ENCODE results near the gene DAPK2. TPM values are rescaled to one million over a fixed set of nuclear protein-coding genes. Genes with fewer than 3 reads are reported as not detected.

The DAPK2 gene
- total and polyA plus RNA-seq, 2 of the 13 experiments (the other 11 are each of a cell fraction or from before 2014, with no cell fraction given) = 0.33 to 0.63 TPM

- no peak for FAIRE-seq
- H3K9ac ChIP-seq (ENCODE audit: insufficient read depth, low read depth, low read length) = no peak overlapping the region
- ChIA-PET CTCF (ENCODE audit: low intra/inter-chr PET ratio, low total read pairs) (no interaction called here), POLR2A (no interaction called here)
- no peak overlapping the region for H3K4me3 ChIP-seq (replicated peaks in 1 of 3; ENCODE audit: insufficient read depth in 1 of 3, low read depth in 2 of 3, low read length in 3 of 3)
- no TSS peak for BruUV-seq (replicated peaks)
- H3K36me3 ChIP-seq (replicated peaks in 1 of 2; ENCODE audit: control insufficient read depth in 1 of 2, insufficient read depth in 2 of 2, low read length in 2 of 2) = no peaks in the 10 kb centered on the region
- in situ Hi-C loops (cut with HindIII; ENCODE audit: extremely low pct_ligation_motif_present, low pct_unique_long_range_greater_than_20kb) (no loop called here), intact Hi-C loops (cut with micrococcal nuclease; ENCODE audit: unreplicated experiment) (no loop called here)
- no peak for DNase-seq (ENCODE audit: low spot score)
- ATAC-seq = peak; percentile 68; the same call in 2 of the 3 replicates
- no peaks in the 10 kb centered on the region for H4K20me1 ChIP-seq (ENCODE audit: insufficient read depth, low read length)
- peak overlapping the region; percentile 5; the same call in 1 of the 2 replicates for H3K4me2 ChIP-seq (ENCODE audit: low read depth, low read length)
- H3K27ac ChIP-seq (ENCODE audit: extremely low read length, insufficient read depth, low read length) = no peak overlapping the region
- H3K9me3 ChIP-seq (ENCODE audit: low read length) = no peaks in the 10 kb centered on the region
- H2AFZ ChIP-seq (ENCODE audit: low read length) = no peak overlapping the region
- no peaks in the 10 kb centered on the region for H3K79me2 ChIP-seq (ENCODE audit: insufficient read depth, low read length)
- 0% methylated on average over 2 of the region's 4 CpGs for WGBS (ENCODE audit: low lambda C conversion rate)
- H3K4me1 ChIP-seq (ENCODE audit: insufficient read depth, low read length) = peaks cover 12% of the 10 kb centered on the region
- no peaks in the 10 kb centered on the region; a peak in 1 of 5 replicates for H3K27me3 ChIP-seq (ENCODE audit: control insufficient read depth in 1 of 2, insufficient read depth in 2 of 2, low read length in 2 of 2)
- no peak for TF ChIP-seq ZNF563 (CRISPR knock-in tag; IDR thresholded peaks at IDR 0.05)
- TF ChIP-seq SRSF9 (IDR thresholded peaks at IDR 0.05; ENCODE audit: borderline replicate concordance, insufficient read depth, low read depth, low read length, poor library complexity, severe bottlenecking) = no peak
- TF ChIP-seq YY1 (IDR thresholded peaks at IDR 0.05; ENCODE audit: insufficient read depth, insufficient replicate concordance, low read depth, low read length) = no peak
- peak; percentile 60; the same call in 1 of the 2 replicates for TF ChIP-seq ZNF263 (CRISPR knock-in tag; IDR thresholded peaks at IDR 0.05)
- TF ChIP-seq IRF1 (CRISPR knock-in tag; IDR thresholded peaks at IDR 0.05; ENCODE audit: low read depth) = no peak
- TF ChIP-seq ZNF609 (CRISPR knock-in tag; IDR thresholded peaks at IDR 0.05; ENCODE audit: borderline replicate concordance) = no peak
- no peak for TF ChIP-seq SP2 (CRISPR knock-in tag; IDR thresholded peaks at IDR 0.05)
- peak; percentile 18; the same call in 1 of the 2 replicates for TF ChIP-seq ZNF687 (CRISPR knock-in tag; IDR thresholded peaks at IDR 0.05)
- TF ChIP-seq ZNF619 (CRISPR knock-in tag; IDR thresholded peaks at IDR 0.05) = no peak
These were observed 67.6 kb downstream of the DAPK2 start for GRCh38 chr15:63978511-63979261.

Data from HepG2 (cell line).